Astrocyte (in vitro differentiated cells and primary cell): ENCODE data around the gene SEMA6A. TPM values are rescaled to one million over a fixed set of nuclear protein-coding genes. Genes with fewer than 3 reads are reported as not detected.

Source experiments
- DNase-seq: peaks from one replicate; pipeline ENCODE4 v3.0.0-alpha.2; 2010; ENCODE audit warnings: low read depth
- FAIRE-seq: peaks from 2 replicates; lab custom pipeline; 2011; peaks lifted over from hg19 to GRCh38; lab: Jason Lieb, UNC
- H2AFZ ChIP-seq: 2 replicates; pipeline ENCODE4 v1.6.0; 2012; ENCODE audit warnings: low read depth, low read length, inconsistent platforms
- H3K27ac ChIP-seq: 2 replicates; pipeline ENCODE4 v1.5.1; 2011; ENCODE audit warnings: low read depth, low read length, inconsistent platforms
- H3K27me3 ChIP-seq: 2 replicates; pipeline ENCODE4 v1.6.0; 2011; ENCODE audit warnings: low read length, inconsistent platforms; ENCODE audit not compliant: insufficient read depth
- H3K36me3 ChIP-seq: 2 replicates; pipeline ENCODE4 v1.5.1; 2011; ENCODE audit warnings: low read length, inconsistent platforms; ENCODE audit not compliant: insufficient read depth
- H3K4me1 ChIP-seq: 2 replicates; pipeline ENCODE4 v1.5.1; 2011; ENCODE audit warnings: low read length, inconsistent platforms; ENCODE audit not compliant: insufficient read depth
- H3K4me2 ChIP-seq: 2 replicates; pipeline ENCODE4 v1.6.0; 2012; ENCODE audit warnings: low read length, inconsistent platforms
- H3K4me3 ChIP-seq: 2 replicates; pipeline ENCODE4 v1.5.1; 2011; ENCODE audit warnings: low read depth, mild to moderate bottlenecking, low read length, inconsistent platforms; ENCODE audit not compliant: insufficient read depth
- H3K79me2 ChIP-seq: 2 replicates; pipeline ENCODE4 v1.6.0; 2012; ENCODE audit warnings: mild to moderate bottlenecking, low read length, inconsistent platforms; ENCODE audit not compliant: insufficient read depth
- H3K9ac ChIP-seq: 2 replicates; pipeline ENCODE4 v1.6.0; 2012; ENCODE audit warnings: mild to moderate bottlenecking, low read length, inconsistent platforms
- H3K9me3 ChIP-seq: 2 replicates; pipeline ENCODE4 v1.5.1; 2012; ENCODE audit warnings: low read depth, mild to moderate bottlenecking, low read length, inconsistent platforms; ENCODE audit not compliant: insufficient read depth
- H4K20me1 ChIP-seq: 2 replicates; pipeline ENCODE4 v1.6.0; 2012; ENCODE audit warnings: low read length, inconsistent platforms; ENCODE audit not compliant: insufficient read depth
- H3K27ac Mint-ChIP-seq: one replicate; pipeline ENCODE4 v1.8.0; 2021; ENCODE audit warnings: mild to moderate bottlenecking, mixed read lengths; ENCODE audit not compliant: unreplicated experiment
- H3K27me3 Mint-ChIP-seq: one replicate; pipeline ENCODE4 v1.8.0; 2021; ENCODE audit warnings: low read depth, mixed read lengths; ENCODE audit not compliant: unreplicated experiment
- H3K36me3 Mint-ChIP-seq: one replicate; pipeline ENCODE4 v1.8.0; 2021; ENCODE audit warnings: low read depth, mixed read lengths; ENCODE audit not compliant: unreplicated experiment
- H3K4me1 Mint-ChIP-seq: one replicate; pipeline ENCODE4 v1.8.0; 2021; ENCODE audit warnings: low read depth, mixed read lengths; ENCODE audit not compliant: unreplicated experiment
- H3K4me3 Mint-ChIP-seq: one replicate; pipeline ENCODE4 v1.8.0; 2021; ENCODE audit warnings: mild to moderate bottlenecking, moderate library complexity, mixed read lengths; ENCODE audit not compliant: unreplicated experiment
- H3K9me3 Mint-ChIP-seq: one replicate; pipeline ENCODE4 v1.8.0; 2021; ENCODE audit warnings: mild to moderate bottlenecking, mixed read lengths; ENCODE audit not compliant: unreplicated experiment
- CTCF ChIP-seq: IDR thresholded peaks from 2 replicates; pipeline ENCODE4 v1.5.1; 2011; ENCODE audit warnings: low read depth, mild to moderate bottlenecking, inconsistent platforms, low read length, moderate library complexity; ENCODE audit not compliant: insufficient read depth
- EZH2 ChIP-seq: IDR thresholded peaks from 2 replicates; pipeline ENCODE4 v1.6.1; 2012; ENCODE audit warnings: mild to moderate bottlenecking, low read length, inconsistent platforms; ENCODE audit not compliant: insufficient read depth
- total RNA-seq: library from RNA; stranded (reverse); gene quantifications from 2 replicates; pipeline ENCODE4 v1.2.1, GENCODE V29; 2021

Gene SEMA6A
- total RNA-seq, 1 donor from 2014 or later, result 34.2 TPM

GRCh38 chr5:116455061-116455460 is 119.6 kb downstream of the SEMA6A start:
- no peaks in the 10 kb centered on the region for H3K36me3 Mint-ChIP-seq
- peak overlapping the region; percentile 33 for H3K27ac ChIP-seq
- no peaks in the 10 kb centered on the region for H4K20me1 ChIP-seq
- peaks cover 7% of the 10 kb centered on the region for H3K27me3 ChIP-seq
- no peaks in the 10 kb centered on the region for H3K79me2 ChIP-seq
- peaks cover 41% of the 10 kb centered on the region for H3K4me1 Mint-ChIP-seq
- H3K36me3 ChIP-seq, result no peaks in the 10 kb centered on the region
- peak; percentile 81 for DNase-seq
- peak overlapping the region; percentile 27 for H3K4me3 Mint-ChIP-seq
- FAIRE-seq, result no peak
- peaks cover 20% of the 10 kb centered on the region for H3K4me1 ChIP-seq
- TF ChIP-seq EZH2, result no peak
- TF ChIP-seq CTCF, result no peak
- H3K9me3 ChIP-seq, result no peaks in the 10 kb centered on the region
- no peaks in the 10 kb centered on the region for H3K27me3 Mint-ChIP-seq
- H3K9ac ChIP-seq, result peak overlapping the region; percentile 41
- H3K4me3 ChIP-seq, result peak overlapping the region; percentile 20
- H3K9me3 Mint-ChIP-seq, result no peaks in the 10 kb centered on the region
- H2AFZ ChIP-seq, result no peak overlapping the region
- peak overlapping the region; percentile 80 for H3K4me2 ChIP-seq
- peak overlapping the region; percentile 98 for H3K27ac Mint-ChIP-seq

GRCh38 chr5:116454417-116454927 is 120.2 kb downstream of the SEMA6A start:
- Histone ChIP-seq H3K36me3 (no peaks in the 10 kb centered on the region), H3K9me3 (no peaks in the 10 kb centered on the region), H3K27ac (peak overlapping the region; percentile 33), H3K27me3 (peaks cover 7% of the 10 kb centered on the region), H3K9ac (peak overlapping the region; percentile 41), H3K4me2 (peak overlapping the region; percentile 80), H2AFZ (no peak overlapping the region), H3K4me1 (peaks cover 20% of the 10 kb centered on the region), H3K4me3 (peak overlapping the region; percentile 20), H3K79me2 (no peaks in the 10 kb centered on the region), H4K20me1 (no peaks in the 10 kb centered on the region)
- FAIRE-seq (peak; percentile 54), DNase-seq (peak; percentile 97)
- H3K27me3 Mint-ChIP-seq, result no peaks in the 10 kb centered on the region
- H3K4me3 Mint-ChIP-seq, result peak overlapping the region; percentile 42
- no peaks in the 10 kb centered on the region for H3K9me3 Mint-ChIP-seq
- no peak for TF ChIP-seq EZH2
- TF ChIP-seq CTCF, result no peak
- no peaks in the 10 kb centered on the region for H3K36me3 Mint-ChIP-seq
- peak overlapping the region; percentile 98 for H3K27ac Mint-ChIP-seq
- peaks cover 40% of the 10 kb centered on the region for H3K4me1 Mint-ChIP-seq

GRCh38 chr5:116453988-116454411 is 120.6 kb downstream of the SEMA6A start:
- Histone ChIP-seq H3K4me1 (peaks cover 20% of the 10 kb centered on the region), H3K79me2 (no peaks in the 10 kb centered on the region), H3K4me3 (peak overlapping the region; percentile 20), H3K4me2 (peak overlapping the region; percentile 80), H4K20me1 (no peaks in the 10 kb centered on the region), H2AFZ (no peak overlapping the region), H3K36me3 (no peaks in the 10 kb centered on the region), H3K27ac (peak overlapping the region; percentile 33), H3K27me3 (peaks cover 7% of the 10 kb centered on the region), H3K9ac (peak overlapping the region; percentile 41), H3K9me3 (no peaks in the 10 kb centered on the region)
- peak overlapping the region; percentile 98 for H3K27ac Mint-ChIP-seq
- no peak for FAIRE-seq
- no peaks in the 10 kb centered on the region for H3K9me3 Mint-ChIP-seq
- H3K27me3 Mint-ChIP-seq, result no peaks in the 10 kb centered on the region
- no peak for TF ChIP-seq EZH2
- TF ChIP-seq CTCF, result no peak
- peaks cover 40% of the 10 kb centered on the region for H3K4me1 Mint-ChIP-seq
- H3K36me3 Mint-ChIP-seq, result no peaks in the 10 kb centered on the region
- DNase-seq, result no peak
- peak overlapping the region; percentile 42 for H3K4me3 Mint-ChIP-seq
